Aorta (tissue), 5 donors: ENCODE results near the gene SLC25A20. TPM values are rescaled to one million over a fixed set of nuclear protein-coding genes. Genes with fewer than 3 reads are reported as not detected.
"Not testable (repeated sequence)": the region's sequence is repeated elsewhere in the genome, so short reads cannot be mapped to it uniquely, and the experiment has no call there.

ENCODE experiments used
- ATAC-seq: fragments of 200-7000 bp; cut with Tn5 transposase; one replicate; pipeline ENCODE4 v1.9.1; 2022; ENCODE audit warnings: moderate library complexity; ENCODE audit not compliant: low FRiP score
- DNase-seq, 2 donors: peaks; one replicate each; pipeline ENCODE4 v3.0.0-alpha.2; 2020
- H3K27ac ChIP-seq, 2 donors: one replicate each; pipeline ENCODE4 v1.5.1; 2013; ENCODE audit warnings: low read length in 2 of 2, mild to moderate bottlenecking in 2 of 2, moderate library complexity in 2 of 2, control low read depth in 1 of 2, inconsistent platforms in 1 of 2, low read depth in 1 of 2
- H3K27me3 ChIP-seq, 2 donors: one replicate each; pipeline ENCODE4 v1.6.1; 2013; ENCODE audit warnings: control low read depth in 1 of 2, low read length in 1 of 2, mild to moderate bottlenecking in 1 of 2, moderate library complexity in 1 of 2; ENCODE audit not compliant: insufficient read depth in 2 of 2, control insufficient read depth in 1 of 2
- H3K36me3 ChIP-seq, 2 donors: one replicate each; pipeline ENCODE4 v1.6.1; 2013; ENCODE audit warnings: control low read depth in 1 of 2, low read length in 1 of 2, mild to moderate bottlenecking in 1 of 2; ENCODE audit not compliant: insufficient read depth in 2 of 2, control insufficient read depth in 1 of 2
- H3K4me1 ChIP-seq, 2 donors: one replicate each; pipeline ENCODE4 v1.6.1; 2013; ENCODE audit warnings: low read length in 2 of 2, control low read depth in 1 of 2, mild to moderate bottlenecking in 1 of 2, moderate library complexity in 1 of 2; ENCODE audit not compliant: insufficient read depth in 2 of 2, control insufficient read depth in 1 of 2
- H3K4me3 ChIP-seq, 2 donors: one replicate each; pipeline ENCODE4 v1.5.1; 2013; ENCODE audit warnings: low read length in 2 of 2, control low read depth in 1 of 2, mild to moderate bottlenecking in 1 of 2
- H3K9me3 ChIP-seq: one replicate; pipeline ENCODE4 v1.6.1; 2013; ENCODE audit warnings: mild to moderate bottlenecking, low read length; ENCODE audit not compliant: control insufficient read depth
- WGBS, 2 donors: extraction: QIAGEN DNeasy Blood & Tissue Kit; methylation state at CpG; one replicate each; pipeline ENCODE4 v1.1.7; 2013; 5-methylcytosine and 5-hydroxymethylcytosine counted together
- intact Hi-C, 2 donors: fragments of 100-400 bp; cut with DNase I; formaldehyde crosslinking; loops; one replicate each; pipeline versions ENCODE4 v1.14.2 to v1.15.0; 2022
- polyA plus RNA-seq, 2 donors: library from polyadenylated mRNA; stranded (reverse); fragments of 200-250 nt; gene quantifications; one replicate each; pipeline ENCODE4 v1.2.3, GENCODE V29; 2013
- total RNA-seq, 2 donors: library from RNA; stranded (reverse); fragmentation: NEBNext Ultra II Directional; extraction: Animal tissue kit (Norgen Biotek cat#: 25700); gene quantifications; one replicate each; pipeline ENCODE4 v1.2.1, GENCODE V29; 2021
- donor health status: healthy with polysubstance abuse.
- donor health status: Bipolar disorder and iron deficiency.
- donor health status: DM: no; HTN: no; CAD: no.
- donor health status: DM: no; HTN: no; CAD: no.
- donor health status: DM: yes; HTN: yes; CAD: no.

Gene SLC25A20
- total and polyA plus RNA-seq, 4 donors, result 11.8 to 33.9 (median 14.7) TPM

GRCh38 chr3:48915296-48915695, 16.6 kb upstream of the SLC25A20 start:
- ATAC-seq (no peak), DNase-seq (no peak)
- no peaks in the 10 kb centered on the region for H3K27me3 ChIP-seq
- WGBS, 2 donors, result 68 to 88% methylated on average over 1 of the region's 1 CpG
- H3K9me3 ChIP-seq, result no peaks in the 10 kb centered on the region
- no peaks in the 10 kb centered on the region for H3K36me3 ChIP-seq
- intact Hi-C loops, result loop anchor here in 1 of 2 donors (5.0 kb wide), 1 partner anchor 68 kb away; the partner anchor contains the start of gene PRKAR2A
- H3K4me1 ChIP-seq, result no peaks in the 10 kb centered on the region
- H3K27ac ChIP-seq, result no peak overlapping the region
- H3K4me3 ChIP-seq, result no peak overlapping the region

- ATAC-seq, H3K4me1 ChIP-seq, H3K4me3 ChIP-seq, H3K9me3 ChIP-seq, H3K36me3 ChIP-seq, H3K27ac ChIP-seq, H3K27me3 ChIP-seq, intact Hi-C loops: not testable (repeated sequence)
- 91 to 93% methylated on average over 13 of the region's 13 CpGs for WGBS, 2 donors
- DNase-seq, result peak in 1 of 2 donors; percentile 55
These were observed 8.3 kb upstream of the SLC25A20 start for GRCh38 chr3:48907026-48907425.

- DNase-seq (no peak), ATAC-seq (no peak)
- H3K27me3 ChIP-seq, result no peaks in the 10 kb centered on the region
- intact Hi-C loops, result no loop called here
- H3K27ac ChIP-seq, result no peak overlapping the region
- no peaks in the 10 kb centered on the region for H3K9me3 ChIP-seq
- WGBS, 2 donors, result 76 to 81% methylated on average over 4 of the region's 4 CpGs
- no peak overlapping the region for H3K4me3 ChIP-seq
- peaks cover 0 to 3% of the 10 kb centered on the region in 2 donors for H3K4me1 ChIP-seq
- H3K36me3 ChIP-seq, result no peaks in the 10 kb centered on the region
These were observed 591 bp upstream of the SLC25A20 start for GRCh38 chr3:48899273-48899672.

GRCh38 chr3:48897460-48898376, 964 bp downstream of the SLC25A20 start:
- intact Hi-C loops, result no loop called here
- Histone ChIP-seq H3K36me3 (no peaks in the 10 kb centered on the region), H3K9me3 (no peaks in the 10 kb centered on the region), H3K4me1 (peaks cover 0 to 3% of the 10 kb centered on the region in 2 donors), H3K4me3 (peak overlapping the region; percentile 35 to 51), H3K27me3 (no peaks in the 10 kb centered on the region), H3K27ac (peak overlapping the region in 1 of 2 donors; percentile 68)
- ATAC-seq, result peak; percentile 5
- 45 to 46% methylated on average over 17 of the region's 17 CpGs for WGBS, 2 donors
- DNase-seq, result no peak

GRCh38 chr3:48896936-48897335, 1.7 kb downstream of the SLC25A20 start:
- H3K4me1 ChIP-seq, result peaks cover 0 to 3% of the 10 kb centered on the region in 2 donors
- no peaks in the 10 kb centered on the region for H3K27me3 ChIP-seq
- H3K27ac ChIP-seq, result no peak overlapping the region
- H3K9me3 ChIP-seq, result no peaks in the 10 kb centered on the region
- WGBS, 2 donors, result 83 to 90% methylated on average over 2 of the region's 2 CpGs
- H3K4me3 ChIP-seq, result no peak overlapping the region
- intact Hi-C loops, result no loop called here
- no peaks in the 10 kb centered on the region for H3K36me3 ChIP-seq
- DNase-seq (no peak), ATAC-seq (no peak)

- DNase-seq, result no peak
- no peaks in the 10 kb centered on the region for H3K27me3 ChIP-seq
- H3K36me3 ChIP-seq, result no peaks in the 10 kb centered on the region
- ATAC-seq, result no peak
- no peak overlapping the region for H3K27ac ChIP-seq
- no peak overlapping the region for H3K4me3 ChIP-seq
- H3K4me1 ChIP-seq, result peaks cover 0 to 3% of the 10 kb centered on the region in 2 donors
- intact Hi-C loops, result no loop called here
- WGBS, 2 donors, result 96 to 97% methylated on average over 6 of the region's 6 CpGs
- no peaks in the 10 kb centered on the region for H3K9me3 ChIP-seq
These were observed 4.2 kb downstream of the SLC25A20 start for GRCh38 chr3:48894516-48894915.

GRCh38 chr3:48891606-48892005, 7.1 kb downstream of the SLC25A20 start:
- Histone ChIP-seq H3K27me3 (no peaks in the 10 kb centered on the region), H3K36me3 (no peaks in the 10 kb centered on the region), H3K9me3 (no peaks in the 10 kb centered on the region), H3K4me1 (peaks cover 0 to 2% of the 10 kb centered on the region in 2 donors), H3K4me3 (no peak overlapping the region), H3K27ac (no peak overlapping the region)
- intact Hi-C loops, result no loop called here
- 94 to 95% methylated on average over 8 of the region's 8 CpGs for WGBS, 2 donors
- no peak for DNase-seq
- no peak for ATAC-seq

GRCh38 chr3:48885753-48886152, 12.9 kb downstream of the SLC25A20 start:
- H3K36me3 ChIP-seq, result no peaks in the 10 kb centered on the region
- peaks cover 0 to 2% of the 10 kb centered on the region in 2 donors for H3K4me1 ChIP-seq
- no peaks in the 10 kb centered on the region for H3K27me3 ChIP-seq
- DNase-seq (no peak), ATAC-seq (no peak)
- intact Hi-C loops, result no loop called here
- no peak overlapping the region for H3K27ac ChIP-seq
- H3K4me3 ChIP-seq, result no peak overlapping the region
- no peaks in the 10 kb centered on the region for H3K9me3 ChIP-seq

- H3K27ac ChIP-seq, result no peak overlapping the region
- H3K27me3 ChIP-seq, result no peaks in the 10 kb centered on the region
- DNase-seq (no peak), ATAC-seq (no peak)
- intact Hi-C loops, result no loop called here
- H3K4me3 ChIP-seq, result no peak overlapping the region
- no peaks in the 10 kb centered on the region for H3K9me3 ChIP-seq
- no peaks in the 10 kb centered on the region for H3K4me1 ChIP-seq
- WGBS, 2 donors, result 92 to 93% methylated on average over 5 of the region's 5 CpGs
- H3K36me3 ChIP-seq, result peaks cover 0 to 2% of the 10 kb centered on the region in 2 donors
These were observed 17.0 kb downstream of the SLC25A20 start for GRCh38 chr3:48881652-48882114.
